ENCODE data around the gene NYNRIN. TPM values are rescaled to one million over a fixed set of nuclear protein-coding genes. Genes with fewer than 3 reads are reported as not detected.
A peak's percentile ranks its signal among the peaks of the same experiment; 100 is the strongest.

Gene NYNRIN
- total and polyA plus RNA-seq, 3 experiments from 2014 or later: 0.02 to 0.04 TPM; not detected in 1

- no peaks in the 10 kb centered on the region for H3K36me3 Mint-ChIP-seq
- H3K4me3 Mint-ChIP-seq: no peak overlapping the region
- CTCF ChIA-PET: interaction anchor here (1.1 to 2.1 kb wide), 5 partner anchors 10 to 76 kb away, joined by 3 to 10 read pairs (median 4); partner anchors contain the start of gene NYNRIN
- no peak overlapping the region for H3K27ac ChIP-seq (ENCODE audit: low read depth, low read length)
- POLR2A ChIA-PET: no interaction called here
- H3K4me1 ChIP-seq (ENCODE audit: insufficient read depth, low read length): no peaks in the 10 kb centered on the region
- no peaks in the 10 kb centered on the region for H3K36me3 ChIP-seq (ENCODE audit: insufficient read depth, low read length)
- H3K27me3 Mint-ChIP-seq: peaks cover 19 to 35% of the 10 kb centered on the region in 2 donors
- no peaks in the 10 kb centered on the region for H3K9me3 ChIP-seq (ENCODE audit: low read length)
- H3K9me3 Mint-ChIP-seq: no peaks in the 10 kb centered on the region
- peaks cover 3% of the 10 kb centered on the region for H3K27me3 ChIP-seq (ENCODE audit: insufficient read depth, low read length, poor library complexity, severe bottlenecking)
- H3K4me3 ChIP-seq (ENCODE audit: low read length): no peak overlapping the region
- no peak for DNase-seq
- no peak overlapping the region for H3K27ac Mint-ChIP-seq
- H3K4me1 Mint-ChIP-seq: no peaks in the 10 kb centered on the region
Measured at GRCh38 chr14:24408764-24409163, 10.0 kb downstream of the NYNRIN start.

DNA sequence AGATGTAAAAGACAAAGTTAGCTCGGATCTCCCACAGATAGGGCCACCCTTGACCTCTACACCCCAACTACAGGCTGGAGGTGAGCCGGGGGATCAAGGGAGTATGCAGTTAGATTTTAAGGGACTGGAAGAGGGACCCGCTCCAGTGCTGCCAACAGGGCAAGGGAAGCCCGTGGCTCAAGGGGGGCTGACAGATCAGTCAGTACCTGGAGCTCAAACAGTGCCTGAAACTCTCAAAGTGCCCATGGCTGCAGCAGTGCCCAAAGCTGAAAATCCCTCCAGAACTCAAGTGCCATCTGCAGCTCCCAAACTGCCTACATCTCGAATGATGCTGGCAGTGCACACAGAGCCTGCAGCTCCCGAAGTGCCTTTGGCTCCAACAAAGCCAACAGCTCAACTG is 10.4 kb downstream of the NYNRIN start:
- Histone ChIP-seq H3K36me3 (ENCODE audit: insufficient read depth, low read length) (no peaks in the 10 kb centered on the region), H3K9me3 (ENCODE audit: low read length) (no peaks in the 10 kb centered on the region), H3K27me3 (ENCODE audit: insufficient read depth, low read length, poor library complexity, severe bottlenecking) (peaks cover 3% of the 10 kb centered on the region), H3K4me3 (ENCODE audit: low read length) (no peak overlapping the region), H3K4me1 (ENCODE audit: insufficient read depth, low read length) (no peaks in the 10 kb centered on the region), H3K27ac (ENCODE audit: low read depth, low read length) (no peak overlapping the region)
- no peaks in the 10 kb centered on the region for H3K9me3 Mint-ChIP-seq
- no peak for DNase-seq
- no peak overlapping the region for H3K4me3 Mint-ChIP-seq
- no peaks in the 10 kb centered on the region for H3K36me3 Mint-ChIP-seq
- H3K27me3 Mint-ChIP-seq: peaks cover 16 to 31% of the 10 kb centered on the region in 2 donors
- CTCF ChIA-PET: interaction anchor here (1.1 to 2.1 kb wide), 6 partner anchors 10 to 76 kb away, joined by 3 to 10 read pairs (median 4); partner anchors contain the start of gene NYNRIN
- H3K27ac Mint-ChIP-seq: no peak overlapping the region
- POLR2A ChIA-PET: no interaction called here
- H3K4me1 Mint-ChIP-seq: no peaks in the 10 kb centered on the region

- no peak for DNase-seq
- CTCF ChIA-PET: interaction anchor here (1.3 to 2.4 kb wide), 5 partner anchors 18 to 77 kb away, joined by 3 to 10 read pairs (median 5); no protein-coding TSS in a partner anchor
Measured at GRCh38 chr14:24409956-24410355, 11.2 kb downstream of the NYNRIN start.

DNA sequence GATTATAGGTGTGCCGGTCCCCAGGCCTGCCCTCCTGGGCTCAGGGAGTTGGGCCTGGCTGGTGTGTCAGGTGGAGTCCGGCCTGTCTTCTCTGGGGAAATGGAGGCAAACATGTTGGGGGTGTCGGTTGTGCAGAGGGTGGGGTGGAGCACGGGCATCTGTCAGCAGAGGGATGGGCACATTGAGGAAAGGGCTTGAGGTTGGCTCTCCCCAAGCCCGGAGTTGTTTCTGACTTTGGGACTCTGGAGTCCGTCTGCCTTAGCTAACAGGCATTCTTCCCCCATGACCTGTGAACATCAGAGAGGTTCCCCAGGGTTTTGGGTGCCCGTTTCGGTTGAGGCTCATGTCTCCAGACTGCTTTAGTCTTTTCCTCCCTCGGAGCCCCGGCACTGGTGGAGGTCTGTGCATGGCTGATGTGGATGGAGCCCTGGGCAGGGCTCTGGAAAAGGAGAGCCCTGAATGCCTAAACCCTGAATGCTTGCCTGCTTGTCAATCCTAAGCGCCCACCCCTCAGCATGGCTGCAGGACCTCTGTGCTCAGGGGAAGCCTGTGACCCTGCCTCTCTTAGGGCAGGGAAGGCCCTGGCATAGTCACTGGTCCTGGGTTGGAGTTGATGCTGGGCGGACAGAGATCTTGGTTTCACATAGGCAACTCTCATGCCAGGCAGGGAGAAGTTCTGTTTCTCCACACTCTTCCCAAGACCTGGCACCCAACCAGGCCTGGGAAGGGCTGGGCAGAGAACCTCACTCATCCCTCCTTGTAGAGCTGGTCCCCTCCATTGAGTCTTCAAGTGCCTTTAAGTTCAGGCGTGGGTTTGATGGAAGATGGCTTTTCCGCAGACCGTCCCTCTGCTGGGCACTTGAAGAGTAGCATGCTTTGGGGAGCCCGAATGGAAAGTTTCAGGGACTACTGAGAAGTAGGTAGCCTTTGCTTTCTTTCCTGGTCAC is 12.9 kb downstream of the NYNRIN start:
- peaks cover 3% of the 10 kb centered on the region for H3K27me3 ChIP-seq (ENCODE audit: insufficient read depth, low read length, poor library complexity, severe bottlenecking)
- H3K27ac ChIP-seq (ENCODE audit: low read depth, low read length): no peak overlapping the region
- Mint-ChIP-seq H3K36me3 (no peaks in the 10 kb centered on the region), H3K4me3 (no peak overlapping the region), H3K9me3 (no peaks in the 10 kb centered on the region), H3K4me1 (no peaks in the 10 kb centered on the region), H3K27me3 (peaks cover 3 to 14% of the 10 kb centered on the region in 2 donors), H3K27ac (no peak overlapping the region)
- DNase-seq: peak in 3 of 5 donors; percentile 13 to 23 (median 13)
- no peak overlapping the region for H3K4me3 ChIP-seq (ENCODE audit: low read length)
- H3K36me3 ChIP-seq (ENCODE audit: insufficient read depth, low read length): no peaks in the 10 kb centered on the region
- POLR2A ChIA-PET: no interaction called here
- CTCF ChIA-PET: interaction anchor here (0.9 to 2.4 kb wide), 5 partner anchors 15 to 165 kb away, joined by 3 to 7 read pairs (median 5); no protein-coding TSS in a partner anchor
- no peaks in the 10 kb centered on the region for H3K4me1 ChIP-seq (ENCODE audit: insufficient read depth, low read length)
- no peaks in the 10 kb centered on the region for H3K9me3 ChIP-seq (ENCODE audit: low read length)

More at GRCh38 chr14:24409956-24410355, 11.2 kb downstream of the NYNRIN start:
- H3K36me3 Mint-ChIP-seq: no peaks in the 10 kb centered on the region
- H3K27ac ChIP-seq (ENCODE audit: low read depth, low read length): no peak overlapping the region
- H3K4me3 Mint-ChIP-seq: no peak overlapping the region
- no peaks in the 10 kb centered on the region for H3K9me3 ChIP-seq (ENCODE audit: low read length)
- H3K27ac Mint-ChIP-seq: no peak overlapping the region
- H3K27me3 Mint-ChIP-seq: peaks cover 12 to 26% of the 10 kb centered on the region in 2 donors
- H3K4me3 ChIP-seq (ENCODE audit: low read length): no peak overlapping the region
- POLR2A ChIA-PET: no interaction called here
- H3K4me1 ChIP-seq (ENCODE audit: insufficient read depth, low read length): no peaks in the 10 kb centered on the region
- no peaks in the 10 kb centered on the region for H3K4me1 Mint-ChIP-seq
- no peaks in the 10 kb centered on the region for H3K36me3 ChIP-seq (ENCODE audit: insufficient read depth, low read length)
- peaks cover 3% of the 10 kb centered on the region for H3K27me3 ChIP-seq (ENCODE audit: insufficient read depth, low read length, poor library complexity, severe bottlenecking)
- no peaks in the 10 kb centered on the region for H3K9me3 Mint-ChIP-seq

GRCh38 chr14:24414077-24414476 is 15.3 kb downstream of the NYNRIN start:
- no peaks in the 10 kb centered on the region for H3K4me1 Mint-ChIP-seq
- H3K27me3 Mint-ChIP-seq: peaks cover 3 to 6% of the 10 kb centered on the region in 2 donors
- CTCF ChIA-PET: interaction anchor here (0.7 to 1.6 kb wide), 5 partner anchors 12 to 172 kb away, joined by 3 to 7 read pairs (median 4); partner anchors contain the start of genes CIDEB and TINF2
- H3K36me3 Mint-ChIP-seq: no peaks in the 10 kb centered on the region
- no peak overlapping the region for H3K27ac ChIP-seq (ENCODE audit: low read depth, low read length)
- H3K36me3 ChIP-seq (ENCODE audit: insufficient read depth, low read length): no peaks in the 10 kb centered on the region
- no peaks in the 10 kb centered on the region for H3K4me1 ChIP-seq (ENCODE audit: insufficient read depth, low read length)
- H3K4me3 ChIP-seq (ENCODE audit: low read length): no peak overlapping the region
- no peak overlapping the region for H3K4me3 Mint-ChIP-seq
- POLR2A ChIA-PET: no interaction called here
- H3K27ac Mint-ChIP-seq: no peak overlapping the region
- no peaks in the 10 kb centered on the region for H3K27me3 ChIP-seq (ENCODE audit: insufficient read depth, low read length, poor library complexity, severe bottlenecking)
- H3K9me3 Mint-ChIP-seq: no peaks in the 10 kb centered on the region
- no peaks in the 10 kb centered on the region for H3K9me3 ChIP-seq (ENCODE audit: low read length)
- no peak for DNase-seq

GRCh38 chr14:24414732-24415420 is 16.1 kb downstream of the NYNRIN start:
- no peaks in the 10 kb centered on the region for H3K4me1 Mint-ChIP-seq
- Histone ChIP-seq H3K27me3 (ENCODE audit: insufficient read depth, low read length, poor library complexity, severe bottlenecking) (no peaks in the 10 kb centered on the region), H3K4me1 (ENCODE audit: insufficient read depth, low read length) (no peaks in the 10 kb centered on the region), H3K27ac (ENCODE audit: low read depth, low read length) (no peak overlapping the region), H3K4me3 (ENCODE audit: low read length) (no peak overlapping the region), H3K9me3 (ENCODE audit: low read length) (no peaks in the 10 kb centered on the region), H3K36me3 (ENCODE audit: insufficient read depth, low read length) (no peaks in the 10 kb centered on the region)
- no peaks in the 10 kb centered on the region for H3K9me3 Mint-ChIP-seq
- CTCF ChIA-PET: interaction anchor here (0.7 to 1.6 kb wide), 2 partner anchors 76 to 173 kb away, joined by 3 to 4 read pairs; partner anchors contain the start of gene TINF2
- POLR2A ChIA-PET: interaction anchor here (0.6 kb wide), 1 partner anchor 206 kb away, joined by 5 read pairs; no protein-coding TSS in a partner anchor
- no peak overlapping the region for H3K27ac Mint-ChIP-seq
- peak overlapping the region in 1 of 7 donors; percentile 36 for H3K4me3 Mint-ChIP-seq
- H3K27me3 Mint-ChIP-seq: peaks cover 7% of the 10 kb centered on the region in 2 donors
- no peaks in the 10 kb centered on the region for H3K36me3 Mint-ChIP-seq
- DNase-seq: no peak

DNA sequence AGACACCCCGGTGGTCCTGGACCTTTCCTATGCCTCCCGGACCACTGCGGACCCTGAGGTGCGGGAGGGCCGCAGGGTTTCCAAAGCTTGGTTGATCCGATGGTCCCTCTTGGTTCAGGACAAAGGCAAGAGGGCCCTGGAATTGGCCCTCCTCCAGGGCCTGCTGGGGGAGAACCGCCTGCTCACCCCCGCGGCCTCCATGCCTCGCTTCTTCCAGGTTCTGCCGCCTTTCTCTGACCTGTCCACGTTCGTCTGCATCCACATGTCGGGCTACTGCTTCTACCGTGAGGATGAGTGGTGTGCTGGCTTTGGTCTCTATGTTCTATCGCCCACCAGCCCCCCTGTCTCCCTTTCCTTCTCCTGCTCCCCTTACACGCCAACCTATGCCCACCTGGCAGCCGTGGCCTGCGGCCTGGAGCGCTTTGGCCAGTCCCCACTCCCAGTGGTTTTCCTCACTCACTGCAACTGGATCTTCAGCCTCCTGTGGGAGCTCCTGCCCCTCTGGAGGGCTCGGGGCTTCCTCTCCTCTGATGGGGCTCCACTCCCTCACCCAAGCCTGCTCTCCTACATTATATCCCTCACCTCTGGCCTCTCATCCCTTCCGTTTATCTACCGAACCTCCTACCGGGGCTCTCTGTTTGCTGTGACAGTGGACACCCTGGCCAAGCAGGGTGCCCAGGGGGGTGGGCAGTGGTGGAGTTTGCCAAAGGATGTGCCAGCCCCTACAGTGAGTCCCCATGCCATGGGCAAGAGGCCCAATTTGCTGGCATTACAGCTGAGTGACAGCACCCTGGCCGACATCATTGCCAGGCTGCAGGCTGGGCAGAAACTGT is 16.8 kb downstream of the NYNRIN start:
- H3K27ac Mint-ChIP-seq: no peak overlapping the region
- POLR2A ChIA-PET: interaction anchor here (0.6 kb wide), 1 partner anchor 207 kb away, joined by 5 read pairs; no protein-coding TSS in a partner anchor
- DNase-seq: no peak
- H3K9me3 Mint-ChIP-seq: no peaks in the 10 kb centered on the region
- no peaks in the 10 kb centered on the region for H3K9me3 ChIP-seq (ENCODE audit: low read length)
- no peak overlapping the region for H3K27ac ChIP-seq (ENCODE audit: low read depth, low read length)
- H3K36me3 ChIP-seq (ENCODE audit: insufficient read depth, low read length): no peaks in the 10 kb centered on the region
- no peaks in the 10 kb centered on the region for H3K4me1 ChIP-seq (ENCODE audit: insufficient read depth, low read length)
- no peak overlapping the region for H3K4me3 Mint-ChIP-seq
- H3K27me3 Mint-ChIP-seq: peaks cover 7 to 9% of the 10 kb centered on the region in 2 donors
- CTCF ChIA-PET: interaction anchor here (1.6 kb wide), 1 partner anchor 173 kb away, joined by 4 read pairs; the partner anchor contains the start of gene TINF2
- no peaks in the 10 kb centered on the region for H3K27me3 ChIP-seq (ENCODE audit: insufficient read depth, low read length, poor library complexity, severe bottlenecking)
- H3K4me3 ChIP-seq (ENCODE audit: low read length): no peak overlapping the region
- no peaks in the 10 kb centered on the region for H3K4me1 Mint-ChIP-seq
- no peaks in the 10 kb centered on the region for H3K36me3 Mint-ChIP-seq
